NCI-H1092 (cell line): ENCODE data around the gene ASTE1.
"Not testable (repeated sequence)": the region's sequence is repeated elsewhere in the genome, so short reads cannot be mapped to it uniquely, and the experiment has no call there.

Source experiments
- DNase-seq: peaks from one replicate; lab custom pipeline; 2025; lab: John Stamatoyannopoulos, UW

The ASTE1 gene

GRCh38 chr3:131009698-131010097, 16.9 kb downstream of the ASTE1 start:
- no peak for DNase-seq

- DNase-seq: no peak
Observed at GRCh38 chr3:131008326-131008725, 18.3 kb downstream of the ASTE1 start.

- no peak for DNase-seq
Observed at GRCh38 chr3:131007782-131008181, 18.8 kb downstream of the ASTE1 start.

GRCh38 chr3:131007256-131007655, 19.4 kb downstream of the ASTE1 start:
- no peak for DNase-seq

- no peak for DNase-seq
Observed at GRCh38 chr3:131004603-131005002, 22.0 kb downstream of the ASTE1 start.

- DNase-seq: no peak
Observed at GRCh38 chr3:131001071-131001470, 25.6 kb downstream of the ASTE1 start.

GRCh38 chr3:130997289-130997688, 29.3 kb downstream of the ASTE1 start:
- DNase-seq: no peak

GRCh38 chr3:130992344-130992743, 34.3 kb downstream of the ASTE1 start:
- peak; percentile 7 for DNase-seq

GRCh38 chr3:130991126-130991525, 35.5 kb downstream of the ASTE1 start:
- DNase-seq: no peak

- no peak for DNase-seq
Observed at GRCh38 chr3:130990282-130990681, 36.3 kb downstream of the ASTE1 start.

GRCh38 chr3:130981469-130981868, 45.2 kb downstream of the ASTE1 start:
- no peak for DNase-seq

- DNase-seq: no peak
Observed at GRCh38 chr3:130979117-130979516, 47.5 kb downstream of the ASTE1 start.

GRCh38 chr3:130976706-130977105, 49.9 kb downstream of the ASTE1 start:
- no peak for DNase-seq

- no peak for DNase-seq
Observed at GRCh38 chr3:130975251-130975650, 51.4 kb downstream of the ASTE1 start.

GRCh38 chr3:130974201-130974600, 52.4 kb downstream of the ASTE1 start:
- DNase-seq: no peak

GRCh38 chr3:130973406-130973805, 53.2 kb downstream of the ASTE1 start:
- no peak for DNase-seq

- DNase-seq: not testable (repeated sequence)
Observed at GRCh38 chr3:130972592-130972991, 54.0 kb downstream of the ASTE1 start.

- DNase-seq: no peak
Observed at GRCh38 chr3:130971208-130971607, 55.4 kb downstream of the ASTE1 start.

GRCh38 chr3:130969621-130970020, 57.0 kb downstream of the ASTE1 start:
- DNase-seq: no peak

GRCh38 chr3:130968221-130968620, 58.4 kb downstream of the ASTE1 start:
- DNase-seq: no peak

- DNase-seq: no peak
Observed at GRCh38 chr3:130967281-130967680, 59.3 kb downstream of the ASTE1 start.

GRCh38 chr3:130963878-130964277, 62.7 kb downstream of the ASTE1 start:
- DNase-seq: no peak
